NCI-H226 (cell line): ENCODE measurements around the gene TOMM20.
"Not testable (repeated sequence)": the region's sequence is repeated elsewhere in the genome, so short reads cannot be mapped to it uniquely, and the experiment has no call there.

Experiments
- DNase-seq: peaks from one replicate; pipeline ENCODE4 v3.0.0-alpha.2; 2015

TOMM20 gene

GRCh38 chr1:235077571-235078479 lies 50.8 kb downstream of the TOMM20 start:
- no peak for DNase-seq

DNA sequence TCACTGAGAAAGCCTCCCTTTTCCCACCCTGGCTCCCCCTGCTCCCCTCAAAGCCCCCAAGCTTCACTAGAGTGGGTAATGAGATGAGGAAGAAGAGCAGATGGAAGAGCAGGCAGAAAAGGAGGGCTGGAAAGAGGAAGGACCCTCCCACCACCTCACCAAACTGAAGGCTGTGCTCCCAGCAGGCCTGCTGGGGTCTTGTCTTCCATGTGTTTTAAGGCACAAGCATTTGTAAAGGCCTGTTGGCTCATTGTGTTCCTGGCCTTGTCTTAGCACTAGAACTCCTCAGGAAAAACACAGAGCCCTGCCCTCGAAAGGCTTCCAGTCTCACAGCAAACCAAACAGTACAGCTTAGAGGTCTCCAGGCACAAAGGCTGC lies 51.5 kb downstream of the TOMM20 start:
- no peak for DNase-seq

GRCh38 chr1:235076504-235077162 lies 52.0 kb downstream of the TOMM20 start:
- DNase-seq: no peak

DNA sequence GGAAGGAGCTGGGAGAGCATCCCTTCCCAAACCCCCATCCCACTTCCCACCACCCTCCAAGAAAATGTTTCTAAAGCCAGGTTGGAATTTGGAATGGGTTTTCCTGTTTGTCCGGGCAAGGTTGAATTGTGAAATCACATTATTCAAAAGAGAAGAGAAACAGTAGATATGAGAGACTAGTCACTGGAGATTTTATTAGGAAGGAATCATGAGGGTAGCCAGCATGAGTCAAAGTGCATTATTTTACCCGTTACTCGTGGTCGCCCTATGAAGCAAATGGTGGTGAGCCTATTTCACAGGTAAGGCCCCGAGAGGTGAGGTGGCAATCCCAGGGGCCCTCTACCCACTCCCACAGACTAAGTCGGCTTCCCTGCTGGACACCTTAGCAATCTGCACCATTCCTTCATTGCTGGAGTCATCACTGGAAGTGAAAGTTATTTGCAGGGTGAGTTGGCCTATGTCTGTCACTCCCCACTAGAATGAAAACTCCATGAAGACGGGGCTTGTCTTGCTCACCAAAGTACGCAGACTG lies 52.8 kb downstream of the TOMM20 start:
- DNase-seq: no peak

DNA sequence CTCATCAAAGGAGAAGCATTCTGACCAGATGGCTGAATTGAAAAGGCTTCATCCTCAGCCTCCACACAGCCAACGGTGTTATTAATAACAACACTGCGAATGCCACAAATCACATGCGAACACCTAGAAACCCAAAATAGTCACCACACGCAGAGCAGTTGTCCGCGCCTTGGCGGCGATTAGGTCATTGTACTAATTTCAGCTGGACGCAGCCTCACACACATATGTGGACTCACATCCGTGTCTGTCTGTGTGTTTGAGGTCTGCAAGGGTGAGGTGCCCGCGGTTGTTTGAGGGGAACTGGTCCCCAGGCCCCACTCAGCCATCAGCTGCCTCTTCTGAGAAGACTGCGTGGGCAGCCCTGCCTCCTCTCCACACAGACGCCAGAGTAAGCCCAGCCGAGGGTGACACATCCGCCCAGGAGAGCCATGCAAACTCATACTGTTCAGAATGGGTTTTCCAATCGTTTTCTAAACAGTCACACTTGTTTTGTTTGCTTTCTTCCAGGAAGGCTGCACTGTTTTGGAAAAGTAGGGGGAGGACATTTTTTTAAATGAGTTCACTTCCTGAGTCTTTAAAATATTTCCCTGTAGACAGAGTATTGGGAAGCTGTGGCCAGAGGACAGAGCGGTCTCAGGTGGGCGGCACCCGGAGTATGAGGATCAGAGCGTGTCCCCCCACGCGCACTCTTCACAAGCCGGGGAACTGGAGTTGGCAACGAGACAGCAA lies 53.4 kb downstream of the TOMM20 start:
- DNase-seq: peak; percentile 63

- DNase-seq: no peak
Measured at GRCh38 chr1:235074523-235075047, 54.1 kb downstream of the TOMM20 start.

- no peak for DNase-seq
Measured at GRCh38 chr1:235073968-235074522, 54.6 kb downstream of the TOMM20 start.

GRCh38 chr1:235073331-235073967 lies 55.2 kb downstream of the TOMM20 start:
- no peak for DNase-seq

- not testable (repeated sequence) for DNase-seq
Measured at GRCh38 chr1:235072577-235072976, 56.1 kb downstream of the TOMM20 start.

DNA sequence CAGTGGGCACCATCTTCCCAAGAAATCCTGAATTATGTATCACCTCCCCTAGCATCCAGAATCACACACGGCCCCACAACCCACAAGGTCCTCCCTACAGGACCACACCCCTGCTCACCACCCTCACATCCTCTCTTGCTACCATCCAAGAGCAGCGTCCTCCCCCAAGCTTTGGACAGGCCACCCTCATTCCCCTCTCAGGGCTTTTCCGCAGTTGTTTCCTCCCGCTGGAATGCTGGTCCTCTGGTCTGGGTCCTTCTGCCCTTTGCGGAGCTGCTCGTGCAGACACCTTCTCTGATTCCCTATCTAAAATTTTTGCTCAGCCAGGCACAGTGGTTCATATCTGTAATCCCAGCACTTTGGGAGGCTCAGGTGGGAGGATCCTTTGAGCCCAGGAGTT lies 56.5 kb downstream of the TOMM20 start:
- no peak for DNase-seq

GRCh38 chr1:235070819-235071218 lies 57.8 kb downstream of the TOMM20 start:
- no peak for DNase-seq

GRCh38 chr1:235069577-235070563 lies 58.8 kb downstream of the TOMM20 start:
- peak; percentile 76 for DNase-seq

DNA sequence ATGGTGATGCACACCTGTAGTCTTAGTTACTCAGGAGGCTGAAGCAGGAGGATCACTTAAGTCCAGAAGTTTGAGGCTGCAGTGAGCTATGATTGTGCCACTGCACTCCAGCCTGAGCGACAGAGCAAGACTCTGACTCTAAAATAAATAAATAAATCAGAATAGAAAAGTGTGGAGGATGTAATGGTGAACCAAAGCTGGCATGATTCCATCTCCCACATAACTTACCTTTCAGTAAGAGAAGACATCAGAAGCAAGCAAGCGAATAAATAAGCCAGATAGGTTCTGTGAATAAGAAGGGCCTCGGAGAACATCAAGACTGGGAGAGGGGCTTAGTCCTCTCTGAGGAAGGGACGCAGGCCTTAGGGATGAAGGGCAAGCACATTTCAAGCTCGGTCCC lies 59.5 kb downstream of the TOMM20 start:
- DNase-seq: no peak

GRCh38 chr1:235068158-235069121 lies 60.2 kb downstream of the TOMM20 start:
- DNase-seq: peak; percentile 75

GRCh38 chr1:235067396-235068157 lies 61.1 kb downstream of the TOMM20 start:
- DNase-seq: peak; percentile 91

DNA sequence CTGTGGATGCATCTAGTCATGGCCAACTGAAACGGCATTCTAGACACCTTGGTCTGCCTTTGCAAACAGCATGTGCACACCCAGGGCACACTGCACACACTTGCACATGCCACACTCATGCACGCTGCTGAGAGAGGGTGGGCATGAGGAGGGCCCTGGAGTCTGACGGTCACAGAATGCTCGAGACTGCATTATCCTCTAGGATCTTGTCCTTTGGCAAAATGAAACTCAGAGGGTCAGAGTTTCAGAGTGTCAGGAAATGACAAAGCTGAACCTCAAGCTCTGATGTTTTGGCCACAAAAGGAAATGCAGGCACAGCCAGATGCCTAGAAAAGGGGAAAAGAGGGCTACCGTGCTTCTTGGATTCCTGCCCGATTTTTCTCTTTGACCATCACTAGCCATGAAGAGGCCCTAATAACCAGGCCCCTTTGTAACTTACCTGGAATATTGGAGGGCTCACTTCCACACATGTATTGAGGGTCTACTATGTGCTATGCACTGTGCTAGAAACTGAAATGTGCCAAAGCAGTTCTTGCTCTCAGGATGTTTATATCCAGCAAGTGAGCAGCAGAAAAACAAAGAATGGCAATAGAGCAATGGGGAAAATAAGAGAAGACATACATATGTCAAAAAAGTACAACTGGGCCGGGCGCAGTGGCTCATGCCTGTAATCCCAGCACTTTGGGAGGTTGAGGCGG lies 65.4 kb downstream of the TOMM20 start:
- DNase-seq: no peak

DNA sequence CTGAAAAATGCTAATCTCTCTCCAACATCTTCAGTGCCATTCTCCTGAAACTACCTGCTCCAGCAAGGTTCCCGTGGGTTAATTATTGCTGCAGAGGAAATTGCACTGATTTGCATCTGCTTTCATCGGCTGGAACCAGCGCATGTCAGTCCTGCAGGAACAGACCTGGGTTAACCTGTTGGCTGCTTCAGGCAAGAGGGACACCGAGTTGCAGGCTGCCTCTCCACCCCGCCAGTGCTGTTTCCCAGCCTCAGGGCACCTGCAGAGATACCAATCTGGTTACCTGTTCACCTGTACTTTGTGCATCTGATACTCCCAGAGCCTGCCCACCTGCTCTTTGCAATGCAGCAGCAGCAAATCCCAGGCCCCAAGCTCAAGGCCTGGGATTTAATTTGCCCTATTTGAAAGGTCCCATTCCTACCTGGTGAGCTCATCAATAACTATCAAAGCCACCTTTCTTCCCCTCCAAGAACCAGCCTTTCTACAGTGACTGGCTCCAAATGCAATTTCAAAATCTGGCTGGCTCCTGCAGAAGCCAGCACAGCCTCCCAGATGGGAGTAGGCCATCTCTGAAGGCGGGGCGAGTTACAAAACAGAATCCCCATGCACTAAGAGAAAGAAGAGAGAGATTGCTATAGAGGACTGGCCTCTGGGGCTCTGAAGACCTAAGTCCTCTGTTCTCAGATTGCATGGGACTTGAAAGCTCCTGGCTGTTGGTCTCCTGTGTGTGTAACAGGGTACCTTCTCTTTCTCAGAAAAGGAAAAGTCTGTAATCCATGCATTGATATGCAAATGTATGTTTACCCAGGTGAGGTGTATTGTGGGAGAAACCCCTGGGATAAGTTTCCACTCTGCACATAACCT lies 67.8 kb downstream of the TOMM20 start:
- DNase-seq: no peak
